ENCODE results near the gene SORL1. TPM values are rescaled to one million over a fixed set of nuclear protein-coding genes. Genes with fewer than 3 reads are reported as not detected.

Gene SORL1
- total RNA-seq, 1 experiment from 2014 or later = 68.3 TPM

DNA sequence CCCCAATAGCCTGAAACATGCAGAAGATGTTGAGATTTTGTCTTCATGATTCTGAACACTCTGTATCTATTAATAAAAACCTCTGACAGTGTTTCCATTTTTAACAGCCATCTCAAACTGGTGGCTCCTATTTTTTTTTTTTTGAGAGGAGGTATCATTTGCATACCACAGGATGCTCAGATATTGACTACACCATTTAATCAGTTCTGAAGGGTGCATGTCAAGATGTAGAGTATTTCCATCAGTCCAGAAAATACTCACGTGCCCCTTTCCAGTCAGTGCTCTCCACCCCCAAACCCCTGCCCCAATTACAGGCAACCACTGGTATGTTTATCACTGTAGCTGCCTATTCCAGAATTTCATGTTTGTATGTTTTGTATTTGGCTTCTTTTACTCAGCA, 85.9 kb downstream of the SORL1 start:
- H3K9me3 Mint-ChIP-seq = no peaks in the 10 kb centered on the region
- Histone ChIP-seq H2BK120ac (ENCODE audit: low read depth, low read length, poor library complexity, severe bottlenecking) (no peak overlapping the region), H3K4me2 (ENCODE audit: insufficient read depth, insufficient read length, low read length) (no peak overlapping the region), H3K27me3 (ENCODE audit: insufficient read depth, low read length) (no peaks in the 10 kb centered on the region), H4K91ac (ENCODE audit: insufficient read length, low read depth, low read length) (no peak overlapping the region), H3K9ac (ENCODE audit: extremely low read depth, insufficient read length, low read length) (no peak overlapping the region), H3K79me1 (ENCODE audit: insufficient read depth, low read depth, low read length, poor library complexity, severe bottlenecking) (no peaks in the 10 kb centered on the region), H3K4ac (ENCODE audit: low read depth, low read length) (no peak overlapping the region), H4K8ac (replicated peaks; ENCODE audit: insufficient read length, low read depth, low read length) (no peak overlapping the region), H3K23ac (ENCODE audit: insufficient read length, low read depth, low read length) (no peak overlapping the region), H4K5ac (ENCODE audit: insufficient read length, low read depth, low read length) (no peak overlapping the region), H3K23me2 (ENCODE audit: insufficient read length, low read depth, low read length, poor library complexity, severe bottlenecking) (no peaks in the 10 kb centered on the region), H3K14ac (ENCODE audit: insufficient read depth, low read length) (no peak overlapping the region), H3K18ac (ENCODE audit: insufficient read length, low read depth, low read length) (no peak overlapping the region), H2AFZ (ENCODE audit: low read length) (no peak overlapping the region), H3K56ac (ENCODE audit: insufficient read length, low read depth, low read length) (no peak overlapping the region), H2BK20ac (ENCODE audit: low read depth, low read length, poor library complexity, severe bottlenecking) (no peak overlapping the region), H4K20me1 (ENCODE audit: control insufficient read depth, insufficient read depth, insufficient read length) (no peaks in the 10 kb centered on the region), H3K27ac (ENCODE audit: insufficient read length, low read depth, low read length) (no peak overlapping the region), H3T11ph (ENCODE audit: low read length) (no peak overlapping the region), H2BK5ac (ENCODE audit: insufficient read length, low read length) (no peak overlapping the region), H2BK15ac (ENCODE audit: low read depth, low read length) (no peak overlapping the region), H2AK5ac (ENCODE audit: insufficient read length, low read length) (no peak overlapping the region), H3K4me1 (ENCODE audit: insufficient read depth, low read length) (no peaks in the 10 kb centered on the region), H3K9me3 (ENCODE audit: control insufficient read depth, low read depth, low read length) (no peaks in the 10 kb centered on the region), H2BK12ac (ENCODE audit: insufficient read length, low read depth, low read length) (no peak overlapping the region), H3K79me2 (ENCODE audit: insufficient read depth, low read length) (no peaks in the 10 kb centered on the region)
- H3K27me3 Mint-ChIP-seq (ENCODE audit: low read depth) = no peaks in the 10 kb centered on the region
- no peak for DNase-seq
- H3K4me1 Mint-ChIP-seq = peaks cover 6 to 19% of the 10 kb centered on the region in 2 experiments
- peaks cover 7 to 43% (median 31%) of the 10 kb centered on the region in 3 experiments; a peak in 6 of 7 replicates for H3K36me3 Mint-ChIP-seq (ENCODE audit: insufficient read depth in 1 of 3, low read depth in 3 of 3)
- no CpG with 5 or more reads among the region's 1 CpG for WGBS (ENCODE audit: extremely low coverage, insufficient read length, low lambda C conversion rate)
- H3K4me3 Mint-ChIP-seq = no peak overlapping the region
- TF ChIP-seq, protein P1, sequence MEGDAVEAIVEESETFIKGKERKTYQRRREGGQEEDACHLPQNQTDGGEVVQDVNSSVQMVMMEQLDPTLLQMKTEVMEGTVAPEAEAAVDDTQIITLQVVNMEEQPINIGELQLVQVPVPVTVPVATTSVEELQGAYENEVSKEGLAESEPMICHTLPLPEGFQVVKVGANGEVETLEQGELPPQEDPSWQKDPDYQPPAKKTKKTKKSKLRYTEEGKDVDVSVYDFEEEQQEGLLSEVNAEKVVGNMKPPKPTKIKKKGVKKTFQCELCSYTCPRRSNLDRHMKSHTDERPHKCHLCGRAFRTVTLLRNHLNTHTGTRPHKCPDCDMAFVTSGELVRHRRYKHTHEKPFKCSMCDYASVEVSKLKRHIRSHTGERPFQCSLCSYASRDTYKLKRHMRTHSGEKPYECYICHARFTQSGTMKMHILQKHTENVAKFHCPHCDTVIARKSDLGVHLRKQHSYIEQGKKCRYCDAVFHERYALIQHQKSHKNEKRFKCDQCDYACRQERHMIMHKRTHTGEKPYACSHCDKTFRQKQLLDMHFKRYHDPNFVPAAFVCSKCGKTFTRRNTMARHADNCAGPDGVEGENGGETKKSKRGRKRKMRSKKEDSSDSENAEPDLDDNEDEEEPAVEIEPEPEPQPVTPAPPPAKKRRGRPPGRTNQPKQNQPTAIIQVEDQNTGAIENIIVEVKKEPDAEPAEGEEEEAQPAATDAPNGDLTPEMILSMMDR (conservative IDR thresholded peaks at IDR 0.05) = no peak
- no peak overlapping the region for H3K27ac Mint-ChIP-seq

Measured in H9 (cell line).